HCT116 (cell line): Measurements from ENCODE around the gene CELF3. TPM values are rescaled to one million over a fixed set of nuclear protein-coding genes. Genes with fewer than 3 reads are reported as not detected.

ENCODE experiments used
- ATAC-seq: fragments of 200-7000 bp; cut with Tn5 transposase; 2 replicates; pipeline ENCODE4 v1.9.1; 2020; ENCODE audit warnings: mild to moderate bottlenecking, moderate library complexity
- BruUV-seq: library from RNA; stranded (reverse); fragments of 400-500 nt; replicated peaks from 2 replicates; lab custom pipeline; 2021; lab: Mats Ljungman, UMichigan
- CTCF ChIA-PET: fragments of 300-600 bp; sonication (Branson Sonifier 250); formaldehyde crosslinking; loops from one replicate; lab custom pipeline; 2021; ENCODE audit warnings: antibody characterized with exemption; lab: Charles Lee
- POLR2A ChIA-PET: fragments of 300-600, 350-600 bp; sonication (Branson Sonifier 250); formaldehyde crosslinking; loops from one replicate; lab custom pipeline; 2021; ENCODE audit warnings: antibody characterized with exemption; lab: Charles Lee
- RAD21 ChIA-PET, 2 experiments: fragments of 300-600 bp; sonication (Branson Sonifier 250); formaldehyde crosslinking; loops; one replicate each; lab custom pipeline; 2023; ENCODE audit warnings: low total read pairs in 2 of 2; ENCODE audit not compliant: uncharacterized antibody in 2 of 2, unreplicated experiment in 2 of 2, low non-redundant PET in 1 of 2; lab: Charles Lee
- DNase-seq: peaks from one replicate; pipeline ENCODE4 v3.0.0-alpha.2; 2010; ENCODE audit warnings: low read depth, low spot score
- H2AFZ ChIP-seq: fragments of 200-600 bp; shearing (Covaris generic), sonication (generic); 2 replicates; pipeline ENCODE4 v1.6.1; 2017; ENCODE audit warnings: low read depth, mixed run types, mixed read lengths, antibody characterized with exemption, low read length; ENCODE audit not compliant: poor library complexity, severe bottlenecking
- H3K27ac ChIP-seq: 2 replicates; pipeline ENCODE4 v1.5.1; 2012; ENCODE audit warnings: low read depth, low read length
- H3K27me3 ChIP-seq: fragments of 200-600 bp; sonication (generic); 2 replicates; pipeline ENCODE4 v1.6.1; 2016; ENCODE audit warnings: mixed run types, low read length, mixed read lengths; ENCODE audit not compliant: insufficient read depth
- H3K36me3 ChIP-seq, 2 experiments: fragments of 200-500 bp in 1 of 2; fragments of 200-600 bp in 1 of 2; sonication (Bioruptor generic) in 1 of 2; sonication (generic) in 1 of 2; 2 replicates each; pipeline versions ENCODE4 v1.5.1 to v1.6.1; 2014 to 2016; ENCODE audit warnings: low read length in 2 of 2, inconsistent platforms in 1 of 2, mixed read lengths in 1 of 2, mixed run types in 1 of 2; ENCODE audit not compliant: insufficient read depth in 2 of 2, control insufficient read depth in 1 of 2
- H3K4me1 ChIP-seq, 2 experiments: fragments of 200-600 bp in 1 of 2; sonication (generic) in 1 of 2; 2 replicates each; pipeline versions ENCODE4 v1.5.1 to v1.6.1; 2012 to 2017; ENCODE audit warnings: low read length in 2 of 2, inconsistent platforms in 1 of 2, mild to moderate bottlenecking in 1 of 2, mixed read lengths in 1 of 2, mixed run types in 1 of 2, moderate library complexity in 1 of 2; ENCODE audit not compliant: insufficient read depth in 2 of 2, control insufficient read depth in 1 of 2
- H3K4me2 ChIP-seq: fragments of 200-600 bp; sonication (generic); 2 replicates; pipeline ENCODE4 v1.6.1; 2017; ENCODE audit warnings: mixed run types, low read length, mixed read lengths
- H3K4me3 ChIP-seq, 2 experiments: fragments of 200-600 bp in 1 of 2; sonication (generic) in 1 of 2; replicated peaks in 1 of 2; 2 replicates each; pipeline ENCODE4 v1.5.1; 2011 to 2016; ENCODE audit warnings: low read length in 2 of 2, control low read depth in 1 of 2, low read depth in 1 of 2, mild to moderate bottlenecking in 1 of 2, mixed read lengths in 1 of 2, mixed run types in 1 of 2
- H3K79me2 ChIP-seq: fragments of 200-600 bp; sonication (generic); 2 replicates; pipeline ENCODE4 v1.6.1; 2017; ENCODE audit warnings: mild to moderate bottlenecking, mixed run types, low read length, moderate library complexity, mixed read lengths; ENCODE audit not compliant: insufficient read depth
- H3K9ac ChIP-seq: fragments of 200-600 bp; sonication (generic); 2 replicates; pipeline ENCODE4 v1.6.1; 2016; ENCODE audit warnings: low read length, mixed read lengths
- H3K9me2 ChIP-seq: fragments of 200-600 bp; sonication (generic), shearing (Covaris generic); 2 replicates; pipeline ENCODE4 v1.6.1; 2017; ENCODE audit warnings: mixed run types, mild to moderate bottlenecking, moderate library complexity; ENCODE audit not compliant: insufficient read depth
- H3K9me3 ChIP-seq, 2 experiments: fragments of 200-500 bp in 1 of 2; fragments of 200-600 bp in 1 of 2; sonication (Bioruptor generic) in 1 of 2; sonication (generic) in 1 of 2; 2 replicates each; pipeline ENCODE4 v1.6.1; 2014 to 2017; ENCODE audit warnings: low read length in 2 of 2, mixed read lengths in 2 of 2, inconsistent platforms in 1 of 2, low read depth in 1 of 2, mild to moderate bottlenecking in 1 of 2, mixed run types in 1 of 2, moderate library complexity in 1 of 2; ENCODE audit not compliant: control insufficient read depth in 1 of 2, insufficient read depth in 1 of 2
- H4K20me1 ChIP-seq: fragments of 200-600 bp; sonication (generic), shearing (Covaris generic); 2 replicates; pipeline ENCODE4 v1.6.1; 2017; ENCODE audit warnings: mixed run types, mild to moderate bottlenecking, moderate library complexity; ENCODE audit not compliant: insufficient read depth
- ATF3 ChIP-seq: IDR thresholded peaks from 2 replicates; pipeline ENCODE4 v1.6.1; 2012
- CEBPB ChIP-seq: IDR thresholded peaks from 2 replicates; pipeline ENCODE4 v1.6.1; 2012; ENCODE audit warnings: low read depth
- CTCF ChIP-seq, 3 experiments: fragments of 200-600 bp in 1 of 3; sonication (generic) in 1 of 3; IDR thresholded peaks in 2 of 3; conservative IDR thresholded peaks in 1 of 3; 2 replicates each; pipeline ENCODE4 v1.5.1; 2012 to 2017; ENCODE audit warnings: low read depth in 2 of 3, low read length in 2 of 3, antibody characterized with exemption in 1 of 3, borderline replicate concordance in 1 of 3, control low read depth in 1 of 3, mild to moderate bottlenecking in 1 of 3, mixed read lengths in 1 of 3, mixed run types in 1 of 3, moderate library complexity in 1 of 3; ENCODE audit not compliant: insufficient read depth in 1 of 3
- FOSL1 ChIP-seq: IDR thresholded peaks from 2 replicates; pipeline ENCODE4 v1.6.1; 2012; ENCODE audit warnings: low read depth
- MAX ChIP-seq: IDR thresholded peaks from 2 replicates; pipeline ENCODE4 v1.6.1; 2012
- RAD21 ChIP-seq: IDR thresholded peaks from 2 replicates; pipeline ENCODE4 v1.6.1; 2012; ENCODE audit warnings: low read depth, mild to moderate bottlenecking
- REST ChIP-seq: IDR thresholded peaks from 2 replicates; pipeline ENCODE4 v1.6.1; 2012; ENCODE audit warnings: low read depth
- SIN3A ChIP-seq: IDR thresholded peaks from 2 replicates; pipeline ENCODE4 v1.6.1; 2012; ENCODE audit warnings: low read depth
- SP1 ChIP-seq: IDR thresholded peaks from 2 replicates; pipeline ENCODE4 v1.6.1; 2012; ENCODE audit warnings: low read depth
- SRF ChIP-seq: IDR thresholded peaks from 2 replicates; pipeline ENCODE4 v1.6.1; 2012; ENCODE audit warnings: low read depth
- YY1 ChIP-seq: IDR thresholded peaks from 2 replicates; pipeline ENCODE4 v1.6.1; 2011; ENCODE audit warnings: low read length, low read depth, moderate library complexity, mild to moderate bottlenecking; ENCODE audit not compliant: insufficient replicate concordance; ENCODE audit errors: extremely low read depth
- intact Hi-C: fragments of 100-400 bp; cut with micrococcal nuclease; formaldehyde crosslinking; loops from 2 replicates; pipeline ENCODE4 v1.10.0; 2022
- total RNA-seq: library from RNA; stranded (reverse); gene quantifications from one replicate; pipeline ENCODE4 v1.2.1, GENCODE V29; 2021; ENCODE audit not compliant: unreplicated experiment

Gene CELF3
- total RNA-seq, 1 experiment from 2014 or later, result not detected

- BruUV-seq, result no TSS peak
- no peaks in the 10 kb centered on the region for H3K9me2 ChIP-seq
- no peak within 1 kb of the TSS for H3K27ac ChIP-seq
- no peaks in the 10 kb centered on the region for H3K9me3 ChIP-seq
- H3K4me3 ChIP-seq, result peak within 1 kb of the TSS; percentile 34 to 53
- H3K79me2 ChIP-seq, result no peaks in the 10 kb centered on the region
- H3K27me3 ChIP-seq, result peaks cover 28% of the 10 kb centered on the region
- ChIA-PET RAD21 (interaction anchor here (0.6 to 0.9 kb wide), 2 partner anchors 28 to 154 kb away, joined by 3 to 5 read pairs; no protein-coding TSS in a partner anchor), CTCF (no interaction called here), POLR2A (no interaction called here)
- DNase-seq (no peak), ATAC-seq (peak; percentile 89)
- H3K9ac ChIP-seq, result no peak within 1 kb of the TSS
- TF ChIP-seq FOSL1, result no peak
- peak; percentile 26; the same call in 1 of the 2 replicates for TF ChIP-seq RAD21
- peak; percentile 11 to 26 (median 24); a peak in 2 of 6 replicates for TF ChIP-seq CTCF (IDR thresholded peaks at IDR 0.05 in 2 of 3, conservative IDR thresholded peaks at IDR 0.05 in 1 of 3; ENCODE audit: borderline replicate concordance in 1 of 3, insufficient read depth in 1 of 3, low read depth in 2 of 3, low read length in 2 of 3)
- no peak for TF ChIP-seq SIN3A
- H3K4me2 ChIP-seq, result peak within 1 kb of the TSS; percentile 72
- H3K4me1 ChIP-seq, result no peaks in the 10 kb centered on the region
- peak within 1 kb of the TSS; percentile 82 for H2AFZ ChIP-seq
- intact Hi-C loops, result no loop called here
- no peaks in the 10 kb centered on the region for H4K20me1 ChIP-seq
- no peaks in the 10 kb centered on the region for H3K36me3 ChIP-seq
Measured at GRCh38 chr1:151720974-151721787, 4.6 kb upstream of the CELF3 start, which contains the start of gene RIIAD1. TSS of gene RIIAD1 (plus strand) at chr1:151721522. CDS start at chr1:151721537, 15 bp downstream.

- ATAC-seq, result no peak
- TF ChIP-seq MAX (no peak), SP1 (no peak), SIN3A (no peak), YY1 (no peak), CEBPB (no peak), SRF (no peak), ATF3 (no peak), REST (no peak)
Measured at GRCh38 chr1:151720554-151720953, 4.0 kb upstream of the CELF3 start.

More at GRCh38 chr1:151720554-151720953, 4.0 kb upstream of the CELF3 start:
- Histone ChIP-seq H3K27me3 (peaks cover 28% of the 10 kb centered on the region), H3K4me1 (no peaks in the 10 kb centered on the region), H2AFZ (no peak overlapping the region), H3K9me3 (no peaks in the 10 kb centered on the region), H3K79me2 (no peaks in the 10 kb centered on the region), H3K4me2 (no peak overlapping the region), H3K9ac (no peak overlapping the region), H3K9me2 (no peaks in the 10 kb centered on the region), H4K20me1 (no peaks in the 10 kb centered on the region), H3K27ac (no peak overlapping the region), H3K4me3 (no peak overlapping the region), H3K36me3 (no peaks in the 10 kb centered on the region)
- CTCF ChIA-PET, result no interaction called here
- BruUV-seq, result no TSS peak
- no peak for DNase-seq
- intact Hi-C loops, result no loop called here
- RAD21 ChIA-PET, result interaction anchor here in 1 of 2 experiments (0.9 kb wide), 1 partner anchor 155 kb away, joined by 5 read pairs; no protein-coding TSS in a partner anchor
- POLR2A ChIA-PET, result interaction anchor here (0.5 kb wide), 1 partner anchor 37 kb away, joined by 6 read pairs; no protein-coding TSS in a partner anchor
